ENCODE results near the gene NUDT11.
"Not testable (repeated sequence)": the region's sequence is repeated elsewhere in the genome, so short reads cannot be mapped to it uniquely, and the experiment has no call there.

- not testable (repeated sequence) for TF ChIP-seq CTCF, POLR2A (IDR thresholded peaks at IDR 0.05)
Observed at GRCh38 chrX:51519131-51519530, 22.7 kb upstream of the NUDT11 start.
